GM18511 (cell line): ENCODE data around the gene SOCS2.
"Not testable (repeated sequence)": the region's sequence is repeated elsewhere in the genome, so short reads cannot be mapped to it uniquely, and the experiment has no call there.

Experiments used
- ATAC-seq: cut with Tn5 transposase; IDR thresholded peaks from one replicate; pipeline ENCODE4 v1.9.1; 2021; ENCODE audit warnings: mild to moderate bottlenecking, moderate library complexity; ENCODE audit not compliant: unreplicated experiment

The SOCS2 gene

GRCh38 chr12:93571925-93572711 is at the start of gene SOCS2:
SOCS2 (plus strand) TSS chr12:93572675; CDS start chr12:93572898, 223 bp downstream.
- no peak for ATAC-seq

- ATAC-seq = no peak
Observed at GRCh38 chr12:93524386-93525133, 47.9 kb upstream of the SOCS2 start.

- no peak for ATAC-seq
Observed at GRCh38 chr12:93526786-93527428, 45.6 kb upstream of the SOCS2 start.

- no peak for ATAC-seq
Observed at GRCh38 chr12:93530358-93530757, 42.1 kb upstream of the SOCS2 start.

GRCh38 chr12:93533310-93533709 is 39.2 kb upstream of the SOCS2 start:
- ATAC-seq = no peak

- peak; percentile 51 for ATAC-seq
Observed at GRCh38 chr12:93536111-93536765, 36.2 kb upstream of the SOCS2 start.

- peak; percentile 94 for ATAC-seq
Observed at GRCh38 chr12:93536766-93537488, 35.5 kb upstream of the SOCS2 start.

GRCh38 chr12:93537769-93538168 is 34.7 kb upstream of the SOCS2 start:
- ATAC-seq = no peak

GRCh38 chr12:93539821-93540220 is 32.7 kb upstream of the SOCS2 start:
- ATAC-seq = no peak

- ATAC-seq = no peak
Observed at GRCh38 chr12:93540466-93540865, 32.0 kb upstream of the SOCS2 start.

- no peak for ATAC-seq
Observed at GRCh38 chr12:93541578-93542225, 30.8 kb upstream of the SOCS2 start.

GRCh38 chr12:93547778-93548177 is 24.7 kb upstream of the SOCS2 start:
- ATAC-seq = no peak

- ATAC-seq = no peak
Observed at GRCh38 chr12:93549174-93549573, 23.3 kb upstream of the SOCS2 start.

- ATAC-seq = no peak
Observed at GRCh38 chr12:93550748-93551611, 21.5 kb upstream of the SOCS2 start.

GRCh38 chr12:93552427-93552826 is 20.0 kb upstream of the SOCS2 start:
- ATAC-seq = no peak

- ATAC-seq = not testable (repeated sequence)
Observed at GRCh38 chr12:93557879-93558278, 14.6 kb upstream of the SOCS2 start.

- ATAC-seq = not testable (repeated sequence)
Observed at GRCh38 chr12:93558685-93559084, 13.8 kb upstream of the SOCS2 start.

- no peak for ATAC-seq
Observed at GRCh38 chr12:93563807-93564538, 8.5 kb upstream of the SOCS2 start.
